Effector memory CD8-positive, alpha-beta T cell (primary cell): ENCODE data around the gene KIF1A.

Source experiments
- ATAC-seq: fragments of 150-1000 bp; cut with Tn5 transposase; replicated peaks from 2 replicates; pipeline ENCODE4 v1.10.0; 2021; ENCODE audit warnings: mild to moderate bottlenecking, moderate library complexity
- DNase-seq, 3 experiments: peaks; one replicate each; pipeline ENCODE4 v3.0.0; 2021
- H3K27ac Mint-ChIP-seq, 2 donors: one replicate each; pipeline ENCODE4 v1.8.0; 2022; ENCODE audit warnings: mild to moderate bottlenecking in 2 of 2, mixed read lengths in 2 of 2, moderate library complexity in 2 of 2
- H3K27me3 Mint-ChIP-seq, 2 donors: one replicate each; pipeline ENCODE4 v1.8.0; 2022; ENCODE audit warnings: mixed read lengths in 2 of 2
- H3K36me3 Mint-ChIP-seq: one replicate; pipeline ENCODE4 v1.8.0; 2022; ENCODE audit warnings: mild to moderate bottlenecking, moderate library complexity, mixed read lengths; ENCODE audit not compliant: insufficient read depth
- H3K4me1 Mint-ChIP-seq, 2 donors: one replicate each; pipeline ENCODE4 v1.8.0; 2022; ENCODE audit warnings: low read depth in 2 of 2, mixed read lengths in 2 of 2
- H3K4me3 Mint-ChIP-seq, 2 donors: one replicate each; pipeline ENCODE4 v1.8.0; 2022; ENCODE audit warnings: mild to moderate bottlenecking in 2 of 2, mixed read lengths in 2 of 2, moderate library complexity in 2 of 2
- H3K9me3 Mint-ChIP-seq, 2 donors: one replicate each; pipeline ENCODE4 v1.8.0; 2022; ENCODE audit warnings: mixed read lengths in 2 of 2

KIF1A gene

DNA sequence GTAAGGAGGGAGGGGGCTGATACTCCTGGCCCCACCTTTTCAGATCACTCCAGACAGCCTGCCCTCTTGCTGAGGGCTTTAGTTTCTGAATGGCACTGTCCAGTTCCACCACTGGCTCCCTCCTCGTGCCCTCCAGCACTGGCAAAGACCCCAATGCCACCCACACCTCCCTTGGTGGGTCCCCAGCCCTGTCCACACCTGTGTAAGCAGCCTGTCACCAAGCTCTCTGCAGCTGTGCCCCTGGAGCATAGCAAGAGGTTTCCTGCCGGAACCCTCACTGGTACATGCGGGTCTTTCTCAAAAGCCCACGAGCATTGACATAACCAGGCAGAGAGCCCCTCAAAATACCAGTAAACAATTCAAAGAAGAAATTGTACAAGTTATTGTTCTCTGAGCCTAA is 17.6 kb upstream of the KIF1A start:
- no peaks in the 10 kb centered on the region for H3K4me1 Mint-ChIP-seq
- H3K4me3 Mint-ChIP-seq = no peak overlapping the region
- peaks cover 6% of the 10 kb centered on the region for H3K36me3 Mint-ChIP-seq
- ATAC-seq (no peak), DNase-seq (no peak)
- H3K27ac Mint-ChIP-seq = no peak overlapping the region
- peaks cover 6 to 46% of the 10 kb centered on the region in 2 donors for H3K27me3 Mint-ChIP-seq
- no peaks in the 10 kb centered on the region for H3K9me3 Mint-ChIP-seq

DNA sequence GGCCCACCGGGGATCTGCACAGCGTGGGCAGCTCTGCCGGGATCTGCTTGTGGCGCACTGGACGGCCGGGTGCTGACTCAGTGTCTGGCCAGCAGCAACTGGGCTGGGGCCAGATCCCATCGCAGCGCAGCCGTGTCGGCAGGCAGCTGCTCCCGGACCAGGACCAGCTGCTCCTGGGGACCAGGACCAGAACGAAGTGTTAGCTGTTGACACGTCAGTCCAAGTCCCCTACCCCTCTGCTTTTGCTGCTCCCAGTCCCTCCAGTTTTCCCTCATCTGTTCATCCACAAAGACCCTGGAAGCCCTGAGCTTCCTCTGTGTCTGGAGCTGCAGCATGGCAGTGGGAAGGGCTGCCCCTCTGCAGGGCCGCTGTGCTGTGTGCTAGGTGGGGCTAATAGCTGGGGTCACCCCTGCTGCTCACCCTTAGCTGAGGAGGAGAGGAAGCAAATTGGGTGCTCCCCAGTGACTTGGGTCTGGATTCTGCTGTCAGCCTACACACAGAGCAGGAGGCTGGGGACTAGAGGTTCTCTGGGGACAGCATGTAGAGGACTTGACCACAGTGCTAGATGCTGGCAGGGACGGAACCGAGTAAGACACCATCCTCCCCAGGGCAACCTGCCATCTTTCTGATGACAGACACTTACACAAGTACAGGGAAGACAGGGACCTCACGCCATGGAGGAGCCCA is 16.9 kb upstream of the KIF1A start:
- Mint-ChIP-seq H3K9me3 (no peaks in the 10 kb centered on the region), H3K4me3 (no peak overlapping the region), H3K36me3 (peaks cover 10% of the 10 kb centered on the region), H3K4me1 (peaks cover 0 to 2% of the 10 kb centered on the region in 2 donors), H3K27ac (no peak overlapping the region), H3K27me3 (peaks cover 0 to 39% of the 10 kb centered on the region in 2 donors)
- ATAC-seq (no peak), DNase-seq (no peak)

DNA sequence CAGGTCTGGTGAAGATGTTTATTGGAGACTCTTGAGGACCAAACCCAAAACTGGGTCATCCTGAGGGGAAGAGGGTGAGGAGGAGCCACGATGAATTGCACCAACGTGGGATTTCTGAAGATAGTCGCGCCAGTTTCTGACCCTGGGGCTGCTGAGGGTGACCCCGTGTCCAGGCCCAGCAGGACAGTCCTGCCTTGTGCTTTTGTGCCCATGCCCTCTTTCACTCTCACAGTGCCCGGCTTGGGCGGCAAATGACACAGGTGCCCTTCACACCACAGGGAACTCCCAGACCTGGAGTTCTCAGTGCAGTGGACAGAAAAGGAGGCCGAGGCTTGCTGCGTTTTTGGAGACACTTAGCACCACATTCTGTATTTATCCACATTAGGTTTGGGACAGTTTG is 15.5 kb upstream of the KIF1A start:
- H3K4me3 Mint-ChIP-seq = no peak overlapping the region

DNA sequence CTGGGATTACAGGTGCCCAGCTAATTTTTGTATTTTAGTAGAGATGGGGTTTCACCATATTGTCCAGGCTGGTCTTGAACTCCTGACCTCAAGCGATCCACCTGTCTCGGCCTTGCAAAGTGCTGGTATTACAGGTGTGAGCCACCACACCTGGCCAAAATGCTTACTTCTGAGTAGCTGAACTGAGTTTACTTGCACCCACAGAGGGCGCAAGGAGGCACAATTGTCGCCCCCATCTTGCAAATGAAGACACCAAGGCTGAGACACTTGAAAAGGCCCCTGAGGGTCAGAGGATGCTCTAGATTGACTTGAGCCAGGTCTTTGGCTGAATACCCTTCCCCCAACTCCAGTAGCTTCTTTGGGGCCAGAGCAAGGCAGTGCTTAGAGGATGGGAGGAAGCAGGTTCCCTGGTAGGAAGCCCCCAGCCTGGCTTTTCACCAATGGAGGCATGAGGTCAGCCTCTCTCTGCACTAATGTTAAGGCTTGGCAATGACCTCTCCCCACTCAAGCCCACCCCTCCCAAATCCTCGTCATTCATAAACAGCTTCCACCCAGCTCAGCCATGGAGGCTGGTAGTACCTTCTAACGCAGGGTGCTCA is 14.5 kb upstream of the KIF1A start:
- Mint-ChIP-seq H3K36me3 (peaks cover 14% of the 10 kb centered on the region), H3K4me3 (no peak overlapping the region), H3K27me3 (peaks cover 5 to 31% of the 10 kb centered on the region in 2 donors), H3K27ac (no peak overlapping the region), H3K4me1 (peaks cover 0 to 7% of the 10 kb centered on the region in 2 donors), H3K9me3 (no peaks in the 10 kb centered on the region)
- ATAC-seq (no peak), DNase-seq (no peak)

More for the DNA sequence above, 15.5 kb upstream of the KIF1A start:
- H3K36me3 Mint-ChIP-seq = peaks cover 10% of the 10 kb centered on the region
- DNase-seq (no peak), ATAC-seq (no peak)
- H3K27ac Mint-ChIP-seq = no peak overlapping the region
- H3K4me1 Mint-ChIP-seq = peaks cover 0 to 7% of the 10 kb centered on the region in 2 donors
- H3K9me3 Mint-ChIP-seq = no peaks in the 10 kb centered on the region
- H3K27me3 Mint-ChIP-seq = peaks cover 0 to 35% of the 10 kb centered on the region in 2 donors

DNA sequence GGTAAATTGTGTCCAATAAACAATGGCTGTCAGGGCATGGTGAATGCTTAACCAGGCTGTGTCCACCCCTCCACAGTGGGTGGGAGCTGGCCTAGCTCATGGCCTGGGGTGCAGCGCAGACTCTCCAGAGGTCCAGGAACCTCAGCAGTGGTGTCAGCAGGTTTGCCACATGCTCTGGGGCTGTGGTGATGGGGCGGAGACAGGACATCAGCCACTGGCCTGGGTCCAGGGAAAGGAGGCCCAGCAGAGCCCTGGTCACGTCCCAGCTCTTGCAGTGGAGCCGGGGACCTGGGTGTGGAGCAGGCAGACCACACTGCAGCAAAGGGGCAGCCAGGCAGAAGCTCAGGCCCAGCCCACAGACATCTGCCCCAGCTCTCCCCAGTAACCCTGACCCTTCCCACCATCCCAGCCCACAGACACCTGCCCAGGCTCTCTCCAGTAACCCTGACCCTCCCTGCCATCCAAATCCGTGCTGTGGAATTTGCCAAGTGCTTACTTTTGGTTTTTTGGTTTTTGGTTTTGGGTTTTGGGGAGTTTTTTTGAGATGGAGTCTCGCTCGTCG is 13.8 kb upstream of the KIF1A start:
- Mint-ChIP-seq H3K27ac (no peak overlapping the region), H3K4me1 (peaks cover 0 to 7% of the 10 kb centered on the region in 2 donors), H3K9me3 (no peaks in the 10 kb centered on the region), H3K4me3 (no peak overlapping the region), H3K27me3 (peaks cover 10 to 31% of the 10 kb centered on the region in 2 donors), H3K36me3 (peaks cover 14% of the 10 kb centered on the region)
- no peak for ATAC-seq
- DNase-seq = no peak

DNA sequence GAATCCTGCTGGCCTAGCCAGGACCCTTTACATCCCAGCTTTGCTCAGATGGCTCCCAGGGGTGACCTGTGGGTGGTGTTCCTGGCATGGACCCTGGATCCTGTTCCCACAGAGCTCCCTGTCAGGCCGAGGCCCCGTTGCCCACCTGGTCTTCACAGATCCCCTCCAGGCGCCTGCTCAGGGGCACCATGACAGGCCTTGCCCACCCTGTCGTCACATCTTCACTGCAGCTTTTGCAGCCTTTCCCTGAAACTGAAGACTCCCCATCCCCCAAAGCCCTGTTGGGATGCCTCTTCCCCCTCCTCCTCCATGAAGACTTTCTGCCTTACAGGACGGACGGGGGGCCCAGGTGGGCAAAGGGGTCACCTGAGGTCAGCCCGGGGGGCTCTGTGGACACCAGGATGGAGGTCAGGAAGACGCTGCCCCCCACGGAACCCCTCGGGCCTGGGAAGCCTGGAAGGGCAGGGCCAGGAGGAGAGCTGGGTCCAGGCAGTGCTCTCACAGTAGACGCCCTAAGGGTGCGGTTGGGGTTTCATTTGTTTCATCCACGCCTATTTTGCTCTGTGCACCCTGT is 13.0 kb upstream of the KIF1A start:
- H3K4me3 Mint-ChIP-seq = no peak overlapping the region

DNA sequence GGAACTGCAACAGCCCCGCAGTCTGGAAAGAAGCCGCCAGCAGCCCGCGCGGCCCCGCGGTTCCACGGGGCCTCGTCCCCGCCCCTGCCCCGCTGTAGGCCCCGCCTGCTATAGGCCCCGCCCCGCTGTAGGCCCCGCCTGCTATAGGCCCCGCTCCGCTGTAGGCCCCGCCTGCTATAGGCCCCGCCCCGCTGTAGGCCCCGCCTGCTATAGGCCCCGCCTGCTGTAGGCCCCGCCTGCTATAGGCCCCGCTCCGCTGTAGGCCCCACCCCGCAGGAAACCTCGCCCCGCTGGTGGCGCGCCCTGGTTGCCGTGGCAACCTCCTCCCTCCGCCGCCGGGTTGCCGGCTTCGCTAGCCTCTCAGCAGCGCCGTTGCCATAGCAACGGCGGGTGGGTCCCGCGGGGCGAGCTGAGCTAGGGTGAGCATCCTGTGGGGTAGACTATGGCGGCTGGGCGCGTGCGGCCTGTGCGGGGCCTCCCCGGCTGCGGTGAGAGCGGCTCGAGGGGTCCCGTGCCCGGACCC is 12.2 kb upstream of the KIF1A start:
- peak overlapping the region in 1 of 2 donors; percentile 62 for H3K4me3 Mint-ChIP-seq
- DNase-seq (peak; percentile 99 to 100 (median 99)), ATAC-seq (peak; percentile 90)
- H3K27ac Mint-ChIP-seq = peak overlapping the region; percentile 87 to 95
- H3K9me3 Mint-ChIP-seq = no peaks in the 10 kb centered on the region
- peaks cover 14% of the 10 kb centered on the region for H3K36me3 Mint-ChIP-seq
- peaks cover 0 to 7% of the 10 kb centered on the region in 2 donors for H3K4me1 Mint-ChIP-seq
- H3K27me3 Mint-ChIP-seq = peaks cover 21 to 33% of the 10 kb centered on the region in 2 donors

More for the DNA sequence above, 13.0 kb upstream of the KIF1A start:
- ATAC-seq (no peak), DNase-seq (no peak)
- H3K36me3 Mint-ChIP-seq = peaks cover 14% of the 10 kb centered on the region
- H3K9me3 Mint-ChIP-seq = no peaks in the 10 kb centered on the region
- H3K27me3 Mint-ChIP-seq = peaks cover 16 to 30% of the 10 kb centered on the region in 2 donors
- H3K4me1 Mint-ChIP-seq = peaks cover 0 to 7% of the 10 kb centered on the region in 2 donors
- H3K27ac Mint-ChIP-seq = peak overlapping the region; percentile 87 to 95

DNA sequence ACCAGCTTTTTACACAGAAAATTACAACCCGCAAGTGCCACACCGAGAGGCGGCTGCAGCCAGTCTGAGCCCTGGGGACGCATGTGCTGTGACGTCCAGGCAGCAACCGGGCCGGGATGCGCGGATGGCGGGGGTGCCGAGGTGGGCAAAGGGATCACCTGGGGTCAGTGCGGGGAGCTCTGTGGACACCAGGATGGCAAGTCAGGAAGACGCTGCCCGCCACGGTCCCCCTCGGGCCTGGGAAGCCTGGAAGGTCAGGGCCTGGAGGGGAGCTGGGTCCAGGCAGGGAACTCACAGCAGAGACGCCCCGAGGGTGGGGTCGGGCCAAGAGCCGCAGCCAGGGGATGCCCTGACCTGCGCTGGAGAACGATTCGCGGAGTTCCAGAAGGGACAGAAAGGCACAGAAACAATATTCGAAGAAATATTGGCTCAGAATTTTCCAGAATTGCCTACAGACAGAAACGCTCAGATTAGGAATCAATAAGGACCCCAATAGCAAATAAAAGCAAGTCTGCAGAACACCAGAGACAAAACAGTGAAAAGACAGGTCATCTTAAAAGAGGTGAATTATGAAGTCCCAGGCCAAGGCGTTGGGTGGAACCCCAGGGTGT is 11.7 kb upstream of the KIF1A start:
- Mint-ChIP-seq H3K9me3 (no peaks in the 10 kb centered on the region), H3K4me3 (peak overlapping the region; percentile 29 to 62), H3K36me3 (peaks cover 14% of the 10 kb centered on the region), H3K27ac (no peak overlapping the region), H3K27me3 (peaks cover 24 to 39% of the 10 kb centered on the region in 2 donors), H3K4me1 (peaks cover 0 to 7% of the 10 kb centered on the region in 2 donors)
- DNase-seq = no peak
- ATAC-seq = no peak

DNA sequence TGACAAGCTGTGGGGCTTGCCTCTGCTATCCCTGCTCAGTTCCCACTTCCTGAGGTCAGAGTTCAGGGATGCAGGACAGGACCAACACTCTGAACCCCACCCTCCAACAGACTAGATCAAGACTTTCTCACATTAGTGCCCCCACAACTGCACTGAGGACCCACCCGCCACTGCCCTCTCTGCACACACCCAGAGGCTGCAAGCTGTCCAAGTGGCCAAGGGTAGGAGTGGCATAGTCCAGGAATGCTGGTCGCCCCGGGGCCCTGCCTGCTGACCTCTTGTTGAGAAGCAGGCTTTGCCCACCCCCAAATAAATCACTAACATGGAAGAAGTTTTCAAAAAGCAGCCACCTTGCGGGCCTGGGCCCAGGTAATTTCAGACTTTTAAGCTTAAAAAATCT is 5.5 kb upstream of the KIF1A start:
- H3K4me1 Mint-ChIP-seq = peaks cover 0 to 4% of the 10 kb centered on the region in 2 donors
- H3K4me3 Mint-ChIP-seq = no peak overlapping the region
- peaks cover 4% of the 10 kb centered on the region for H3K36me3 Mint-ChIP-seq
- peaks cover 81 to 88% of the 10 kb centered on the region in 2 donors for H3K27me3 Mint-ChIP-seq
- ATAC-seq (no peak), DNase-seq (no peak)
- H3K27ac Mint-ChIP-seq = no peak overlapping the region
- H3K9me3 Mint-ChIP-seq = no peaks in the 10 kb centered on the region

DNA sequence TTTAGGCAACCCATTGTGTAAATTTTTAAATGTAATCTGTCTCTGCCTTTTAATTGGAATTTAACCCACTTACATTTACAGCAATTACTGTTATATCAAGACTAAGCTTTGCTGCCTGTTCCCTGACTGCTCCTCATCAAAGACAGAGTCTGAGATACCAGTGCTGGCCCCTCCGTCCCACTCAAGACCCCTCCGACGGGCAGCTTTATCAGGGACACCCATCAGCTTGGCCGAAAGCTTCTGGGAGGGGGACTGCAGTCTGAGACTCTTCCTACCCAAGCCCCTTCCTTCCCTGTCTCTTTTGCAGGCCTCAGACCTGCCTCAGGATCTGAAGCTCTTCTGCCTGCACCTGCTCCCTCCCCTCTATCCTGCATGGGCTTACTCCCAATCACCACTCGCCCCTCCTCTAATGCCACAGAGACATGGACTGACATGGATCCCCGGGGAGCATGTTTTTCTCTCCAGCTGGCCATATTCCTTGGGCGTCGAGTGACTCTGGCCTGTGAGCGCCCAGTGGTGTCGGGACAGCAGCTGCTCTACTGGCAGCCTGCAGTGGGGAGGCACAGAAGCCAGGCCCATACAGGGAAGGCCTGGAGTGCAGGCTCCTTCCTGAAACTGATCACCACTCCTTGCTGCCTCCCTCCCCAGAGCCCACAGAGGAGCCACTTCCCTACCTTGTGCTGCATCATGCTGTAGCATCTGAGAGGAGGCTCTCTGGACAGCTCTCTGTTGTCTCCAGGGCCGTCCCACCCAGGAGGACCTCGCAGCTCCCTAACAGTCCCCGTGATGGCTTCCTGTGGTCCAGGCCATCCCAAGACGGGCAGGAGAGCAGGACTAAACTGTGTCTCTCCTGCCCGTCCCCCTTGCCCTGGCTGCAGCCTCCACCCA is 3.7 kb upstream of the KIF1A start:
- peaks cover 0 to 4% of the 10 kb centered on the region in 2 donors for H3K4me1 Mint-ChIP-seq
- no peaks in the 10 kb centered on the region for H3K36me3 Mint-ChIP-seq
- no peak overlapping the region for H3K27ac Mint-ChIP-seq
- no peak for ATAC-seq
- H3K9me3 Mint-ChIP-seq = no peaks in the 10 kb centered on the region
- H3K27me3 Mint-ChIP-seq = peaks cover 72 to 81% of the 10 kb centered on the region in 2 donors
- no peak overlapping the region for H3K4me3 Mint-ChIP-seq
- DNase-seq = no peak

DNA sequence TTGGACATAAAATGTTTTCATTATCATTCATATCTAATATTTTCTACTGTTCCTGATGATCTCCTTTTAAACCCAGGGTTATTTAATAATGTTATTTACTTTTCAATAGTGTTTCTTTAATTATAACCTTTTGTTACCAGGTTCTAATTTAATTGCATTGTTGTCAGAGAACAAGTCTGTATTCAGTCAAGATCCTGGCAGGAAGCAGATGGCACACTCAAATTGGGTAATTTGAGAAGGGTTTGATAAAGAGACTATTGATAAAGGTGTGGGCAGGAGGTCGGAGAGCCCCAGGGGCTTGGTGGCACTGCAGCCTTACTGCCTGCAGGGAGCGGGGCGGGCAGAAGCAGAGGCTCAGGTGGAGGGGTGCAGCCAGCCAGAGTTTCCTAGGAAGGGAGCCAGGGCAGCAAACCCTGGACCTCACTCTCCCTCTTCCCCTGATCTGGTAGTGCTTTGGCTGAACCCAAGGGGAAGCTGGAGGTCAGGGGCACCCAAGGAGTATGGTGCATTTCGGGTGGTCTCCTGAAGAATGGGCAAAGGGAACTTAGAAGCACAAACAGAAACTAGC is 2.3 kb upstream of the KIF1A start:
- Mint-ChIP-seq H3K4me3 (no peak overlapping the region), H3K4me1 (peaks cover 0 to 9% of the 10 kb centered on the region in 2 donors), H3K9me3 (no peaks in the 10 kb centered on the region), H3K36me3 (no peaks in the 10 kb centered on the region), H3K27ac (no peak overlapping the region), H3K27me3 (peaks cover 70 to 79% of the 10 kb centered on the region in 2 donors)
- DNase-seq (no peak), ATAC-seq (no peak)

DNA sequence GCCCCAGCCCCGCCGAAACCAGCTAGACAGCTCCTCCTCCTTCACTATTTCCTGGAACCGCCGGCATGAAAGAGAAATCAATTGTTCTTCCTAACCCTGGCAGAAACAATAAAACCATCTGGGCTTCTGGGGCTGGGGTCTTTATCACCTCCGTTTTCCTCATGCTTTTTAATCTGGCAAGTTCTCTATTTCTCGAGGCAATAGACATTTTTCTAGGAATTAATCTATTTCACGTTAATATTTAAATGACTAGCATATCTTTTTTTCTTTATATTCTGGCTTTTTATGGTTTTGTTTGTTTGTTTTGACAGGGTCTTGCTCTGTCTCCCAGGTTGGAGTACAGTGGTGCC is 1.4 kb upstream of the KIF1A start:
- peaks cover 63 to 71% of the 10 kb centered on the region in 2 donors for H3K27me3 Mint-ChIP-seq
- H3K27ac Mint-ChIP-seq = no peak overlapping the region
- H3K4me3 Mint-ChIP-seq = peak overlapping the region; percentile 63 to 67
- DNase-seq = no peak
- H3K4me1 Mint-ChIP-seq = peaks cover 0 to 9% of the 10 kb centered on the region in 2 donors
- H3K9me3 Mint-ChIP-seq = no peaks in the 10 kb centered on the region
- H3K36me3 Mint-ChIP-seq = no peaks in the 10 kb centered on the region
- ATAC-seq = no peak
